HCT116 (cell line): ENCODE measurements around the gene NPEPL1. TPM values are rescaled to one million over a fixed set of nuclear protein-coding genes. Genes with fewer than 3 reads are reported as not detected.

Experiments used
- ATAC-seq: fragments of 200-7000 bp; cut with Tn5 transposase; 2 replicates; pipeline ENCODE4 v1.9.1; 2020; ENCODE audit warnings: mild to moderate bottlenecking, moderate library complexity
- BruUV-seq: library from RNA; stranded (reverse); fragments of 400-500 nt; replicated peaks from 2 replicates; lab custom pipeline; 2021; lab: Mats Ljungman, UMichigan
- CTCF ChIA-PET: fragments of 300-600 bp; sonication (Branson Sonifier 250); formaldehyde crosslinking; loops from one replicate; lab custom pipeline; 2021; ENCODE audit warnings: antibody characterized with exemption; lab: Charles Lee
- POLR2A ChIA-PET: fragments of 300-600, 350-600 bp; sonication (Branson Sonifier 250); formaldehyde crosslinking; loops from one replicate; lab custom pipeline; 2021; ENCODE audit warnings: antibody characterized with exemption; lab: Charles Lee
- RAD21 ChIA-PET, 2 experiments: fragments of 300-600 bp; sonication (Branson Sonifier 250); formaldehyde crosslinking; loops; one replicate each; lab custom pipeline; 2023; ENCODE audit warnings: low total read pairs in 2 of 2; ENCODE audit not compliant: uncharacterized antibody in 2 of 2, unreplicated experiment in 2 of 2, low non-redundant PET in 1 of 2; lab: Charles Lee
- DNase-seq: peaks from one replicate; pipeline ENCODE4 v3.0.0-alpha.2; 2010; ENCODE audit warnings: low read depth, low spot score
- H2AFZ ChIP-seq: fragments of 200-600 bp; shearing (Covaris generic), sonication (generic); 2 replicates; pipeline ENCODE4 v1.6.1; 2017; ENCODE audit warnings: low read depth, mixed run types, mixed read lengths, antibody characterized with exemption, low read length; ENCODE audit not compliant: poor library complexity, severe bottlenecking
- H3K27ac ChIP-seq: 2 replicates; pipeline ENCODE4 v1.5.1; 2012; ENCODE audit warnings: low read depth, low read length
- H3K27me3 ChIP-seq: fragments of 200-600 bp; sonication (generic); 2 replicates; pipeline ENCODE4 v1.6.1; 2016; ENCODE audit warnings: mixed run types, low read length, mixed read lengths; ENCODE audit not compliant: insufficient read depth
- H3K36me3 ChIP-seq, 2 experiments: fragments of 200-500 bp in 1 of 2; fragments of 200-600 bp in 1 of 2; sonication (Bioruptor generic) in 1 of 2; sonication (generic) in 1 of 2; 2 replicates each; pipeline versions ENCODE4 v1.5.1 to v1.6.1; 2014 to 2016; ENCODE audit warnings: low read length in 2 of 2, inconsistent platforms in 1 of 2, mixed read lengths in 1 of 2, mixed run types in 1 of 2; ENCODE audit not compliant: insufficient read depth in 2 of 2, control insufficient read depth in 1 of 2
- H3K4me1 ChIP-seq, 2 experiments: fragments of 200-600 bp in 1 of 2; sonication (generic) in 1 of 2; 2 replicates each; pipeline versions ENCODE4 v1.5.1 to v1.6.1; 2012 to 2017; ENCODE audit warnings: low read length in 2 of 2, inconsistent platforms in 1 of 2, mild to moderate bottlenecking in 1 of 2, mixed read lengths in 1 of 2, mixed run types in 1 of 2, moderate library complexity in 1 of 2; ENCODE audit not compliant: insufficient read depth in 2 of 2, control insufficient read depth in 1 of 2
- H3K4me2 ChIP-seq: fragments of 200-600 bp; sonication (generic); 2 replicates; pipeline ENCODE4 v1.6.1; 2017; ENCODE audit warnings: mixed run types, low read length, mixed read lengths
- H3K4me3 ChIP-seq, 2 experiments: fragments of 200-600 bp in 1 of 2; sonication (generic) in 1 of 2; replicated peaks in 1 of 2; 2 replicates each; pipeline ENCODE4 v1.5.1; 2011 to 2016; ENCODE audit warnings: low read length in 2 of 2, control low read depth in 1 of 2, low read depth in 1 of 2, mild to moderate bottlenecking in 1 of 2, mixed read lengths in 1 of 2, mixed run types in 1 of 2
- H3K79me2 ChIP-seq: fragments of 200-600 bp; sonication (generic); 2 replicates; pipeline ENCODE4 v1.6.1; 2017; ENCODE audit warnings: mild to moderate bottlenecking, mixed run types, low read length, moderate library complexity, mixed read lengths; ENCODE audit not compliant: insufficient read depth
- H3K9ac ChIP-seq: fragments of 200-600 bp; sonication (generic); 2 replicates; pipeline ENCODE4 v1.6.1; 2016; ENCODE audit warnings: low read length, mixed read lengths
- H3K9me2 ChIP-seq: fragments of 200-600 bp; sonication (generic), shearing (Covaris generic); 2 replicates; pipeline ENCODE4 v1.6.1; 2017; ENCODE audit warnings: mixed run types, mild to moderate bottlenecking, moderate library complexity; ENCODE audit not compliant: insufficient read depth
- H3K9me3 ChIP-seq, 2 experiments: fragments of 200-500 bp in 1 of 2; fragments of 200-600 bp in 1 of 2; sonication (Bioruptor generic) in 1 of 2; sonication (generic) in 1 of 2; 2 replicates each; pipeline ENCODE4 v1.6.1; 2014 to 2017; ENCODE audit warnings: low read length in 2 of 2, mixed read lengths in 2 of 2, inconsistent platforms in 1 of 2, low read depth in 1 of 2, mild to moderate bottlenecking in 1 of 2, mixed run types in 1 of 2, moderate library complexity in 1 of 2; ENCODE audit not compliant: control insufficient read depth in 1 of 2, insufficient read depth in 1 of 2
- H4K20me1 ChIP-seq: fragments of 200-600 bp; sonication (generic), shearing (Covaris generic); 2 replicates; pipeline ENCODE4 v1.6.1; 2017; ENCODE audit warnings: mixed run types, mild to moderate bottlenecking, moderate library complexity; ENCODE audit not compliant: insufficient read depth
- CBX3 ChIP-seq: IDR thresholded peaks from 2 replicates; pipeline ENCODE4 v1.6.1; 2012; ENCODE audit warnings: low read depth
- ELF1 ChIP-seq: IDR thresholded peaks from 2 replicates; pipeline ENCODE4 v1.6.1; 2012; ENCODE audit warnings: low read depth, borderline replicate concordance
- EZH2phosphoT487 ChIP-seq: fragments of 200-600 bp; IDR thresholded peaks from 2 replicates; pipeline ENCODE4 v1.6.1; 2018; ENCODE audit warnings: antibody characterized with exemption, borderline replicate concordance
- FOSL1 ChIP-seq: IDR thresholded peaks from 2 replicates; pipeline ENCODE4 v1.6.1; 2012; ENCODE audit warnings: low read depth
- POLR2A ChIP-seq: IDR thresholded peaks from 2 replicates; pipeline ENCODE4 v1.7.0; 2011; ENCODE audit warnings: borderline replicate concordance; ENCODE audit not compliant: insufficient read depth, insufficient read length; ENCODE audit errors: extremely low read depth
- POLR2AphosphoS5 ChIP-seq: IDR thresholded peaks from 2 replicates; pipeline ENCODE4 v1.6.1; 2011; ENCODE audit warnings: mild to moderate bottlenecking, low read depth, low read length, moderate library complexity
- SIN3A ChIP-seq: IDR thresholded peaks from 2 replicates; pipeline ENCODE4 v1.6.1; 2012; ENCODE audit warnings: low read depth
- TCF7L2 ChIP-seq: IDR thresholded peaks from 2 replicates; pipeline ENCODE4 v1.7.0; 2011; ENCODE audit warnings: borderline replicate concordance, inconsistent platforms; ENCODE audit not compliant: insufficient read depth, insufficient read length; ENCODE audit errors: extremely low read depth
- YY1 ChIP-seq: IDR thresholded peaks from 2 replicates; pipeline ENCODE4 v1.6.1; 2011; ENCODE audit warnings: low read length, low read depth, moderate library complexity, mild to moderate bottlenecking; ENCODE audit not compliant: insufficient replicate concordance; ENCODE audit errors: extremely low read depth
- ZNF274 ChIP-seq: fragments of 200-500 bp; sonication (Bioruptor generic); IDR thresholded peaks from 2 replicates; pipeline ENCODE4 v1.6.1; 2014; ENCODE audit warnings: mild to moderate bottlenecking, low read depth, low read length, inconsistent platforms
- intact Hi-C: fragments of 100-400 bp; cut with micrococcal nuclease; formaldehyde crosslinking; loops from 2 replicates; pipeline ENCODE4 v1.10.0; 2022
- total RNA-seq: library from RNA; stranded (reverse); gene quantifications from one replicate; pipeline ENCODE4 v1.2.1, GENCODE V29; 2021; ENCODE audit not compliant: unreplicated experiment
- TF ChIP-seq, protein P1 (sequence below): IDR thresholded peaks from 2 replicates; pipeline ENCODE4 v1.6.1; 2012
- TF ChIP-seq, protein P2 (sequence below): IDR thresholded peaks from 2 replicates; pipeline ENCODE4 v1.6.1; 2012; ENCODE audit warnings: low read depth

NPEPL1 gene
- total RNA-seq, 1 experiment from 2014 or later, result 16.6 TPM

DNA sequence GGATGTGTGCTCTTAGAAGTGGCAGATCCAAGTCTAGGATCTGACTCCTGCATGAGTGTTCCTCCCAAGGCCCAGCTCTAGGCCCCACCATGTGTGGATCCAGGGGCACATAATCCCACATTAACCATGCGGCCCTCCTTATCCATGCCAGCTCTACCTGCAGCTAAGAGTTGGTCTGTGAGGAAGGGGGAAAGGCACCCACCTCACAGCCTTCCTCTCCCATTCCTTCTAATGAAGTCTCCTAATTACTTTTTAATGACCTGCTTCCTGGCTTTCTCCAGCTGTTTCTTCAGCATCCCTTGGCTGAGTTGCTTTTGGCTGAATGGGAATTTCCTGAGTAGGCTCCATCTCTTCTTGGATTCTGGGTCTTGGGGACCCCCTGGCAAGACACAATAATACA lies 52.2 kb downstream of the NPEPL1 start:
- intact Hi-C loops, result no loop called here
- Histone ChIP-seq H4K20me1 (no peaks in the 10 kb centered on the region), H3K9me3 (no peaks in the 10 kb centered on the region), H3K36me3 (no peaks in the 10 kb centered on the region), H3K9me2 (no peaks in the 10 kb centered on the region), H3K4me3 (no peak overlapping the region), H2AFZ (no peak overlapping the region), H3K4me2 (no peak overlapping the region), H3K79me2 (no peaks in the 10 kb centered on the region), H3K9ac (no peak overlapping the region), H3K27ac (no peak overlapping the region), H3K4me1 (no peaks in the 10 kb centered on the region), H3K27me3 (peaks cover 36% of the 10 kb centered on the region)
- CTCF ChIA-PET, result no interaction called here
- DNase-seq (no peak), ATAC-seq (no peak)
- RAD21 ChIA-PET, result interaction anchor here in 1 of 2 experiments (0.7 kb wide), 1 partner anchor 93 kb away, joined by 3 read pairs; no protein-coding TSS in a partner anchor
- BruUV-seq, result no TSS peak
- TF ChIP-seq ZNF274 (no peak), TCF7L2 (no peak), SIN3A (no peak), POLR2A (no peak), ELF1 (no peak), EZH2phosphoT487 (no peak), YY1 (no peak), POLR2AphosphoS5 (no peak), CBX3 (no peak), FOSL1 (no peak)
- TF ChIP-seq, protein P1, sequence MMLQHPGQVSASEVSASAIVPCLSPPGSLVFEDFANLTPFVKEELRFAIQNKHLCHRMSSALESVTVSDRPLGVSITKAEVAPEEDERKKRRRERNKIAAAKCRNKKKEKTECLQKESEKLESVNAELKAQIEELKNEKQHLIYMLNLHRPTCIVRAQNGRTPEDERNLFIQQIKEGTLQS, result no peak
- TF ChIP-seq, protein P2, sequence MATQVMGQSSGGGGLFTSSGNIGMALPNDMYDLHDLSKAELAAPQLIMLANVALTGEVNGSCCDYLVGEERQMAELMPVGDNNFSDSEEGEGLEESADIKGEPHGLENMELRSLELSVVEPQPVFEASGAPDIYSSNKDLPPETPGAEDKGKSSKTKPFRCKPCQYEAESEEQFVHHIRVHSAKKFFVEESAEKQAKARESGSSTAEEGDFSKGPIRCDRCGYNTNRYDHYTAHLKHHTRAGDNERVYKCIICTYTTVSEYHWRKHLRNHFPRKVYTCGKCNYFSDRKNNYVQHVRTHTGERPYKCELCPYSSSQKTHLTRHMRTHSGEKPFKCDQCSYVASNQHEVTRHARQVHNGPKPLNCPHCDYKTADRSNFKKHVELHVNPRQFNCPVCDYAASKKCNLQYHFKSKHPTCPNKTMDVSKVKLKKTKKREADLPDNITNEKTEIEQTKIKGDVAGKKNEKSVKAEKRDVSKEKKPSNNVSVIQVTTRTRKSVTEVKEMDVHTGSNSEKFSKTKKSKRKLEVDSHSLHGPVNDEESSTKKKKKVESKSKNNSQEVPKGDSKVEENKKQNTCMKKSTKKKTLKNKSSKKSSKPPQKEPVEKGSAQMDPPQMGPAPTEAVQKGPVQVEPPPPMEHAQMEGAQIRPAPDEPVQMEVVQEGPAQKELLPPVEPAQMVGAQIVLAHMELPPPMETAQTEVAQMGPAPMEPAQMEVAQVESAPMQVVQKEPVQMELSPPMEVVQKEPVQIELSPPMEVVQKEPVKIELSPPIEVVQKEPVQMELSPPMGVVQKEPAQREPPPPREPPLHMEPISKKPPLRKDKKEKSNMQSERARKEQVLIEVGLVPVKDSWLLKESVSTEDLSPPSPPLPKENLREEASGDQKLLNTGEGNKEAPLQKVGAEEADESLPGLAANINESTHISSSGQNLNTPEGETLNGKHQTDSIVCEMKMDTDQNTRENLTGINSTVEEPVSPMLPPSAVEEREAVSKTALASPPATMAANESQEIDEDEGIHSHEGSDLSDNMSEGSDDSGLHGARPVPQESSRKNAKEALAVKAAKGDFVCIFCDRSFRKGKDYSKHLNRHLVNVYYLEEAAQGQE, result no peak
- POLR2A ChIA-PET, result no interaction called here
